Chondrocyte (in vitro differentiated cells): Measurements from ENCODE around the gene SCP2. TPM values are rescaled to one million over a fixed set of nuclear protein-coding genes. Genes with fewer than 3 reads are reported as not detected.

ENCODE experiments used
- DNase-seq: peaks from one replicate; pipeline ENCODE4 v3.0.0; 2021; ENCODE audit warnings: mixed read lengths, low spot score
- H3K27ac Mint-ChIP-seq: one replicate; pipeline ENCODE4 v1.8.0; 2021; ENCODE audit warnings: mild to moderate bottlenecking, moderate library complexity, mixed read lengths; ENCODE audit not compliant: unreplicated experiment
- H3K27me3 Mint-ChIP-seq: 2 replicates; pipeline ENCODE4 v1.8.0; 2021; ENCODE audit warnings: low read depth, mixed read lengths
- H3K36me3 Mint-ChIP-seq: 2 replicates; pipeline ENCODE4 v1.8.0; 2021; ENCODE audit warnings: low read depth, mixed read lengths
- H3K4me1 Mint-ChIP-seq: 2 replicates; pipeline ENCODE4 v1.8.0; 2021; ENCODE audit warnings: low read depth, mild to moderate bottlenecking, mixed read lengths
- H3K4me3 Mint-ChIP-seq: one replicate; pipeline ENCODE4 v1.8.0; 2021; ENCODE audit warnings: mild to moderate bottlenecking, moderate library complexity, mixed read lengths; ENCODE audit not compliant: unreplicated experiment
- H3K9me3 Mint-ChIP-seq: 2 replicates; pipeline ENCODE4 v1.8.0; 2021; ENCODE audit warnings: low read depth, mixed read lengths
- total RNA-seq: library from RNA; stranded (reverse); gene quantifications from 3 replicates; pipeline ENCODE4 v1.2.1, GENCODE V29; 2021
- TF ChIP-seq, protein P1 (sequence below): fragments of 200-600 bp; sonication (generic); IDR thresholded peaks from 2 replicates; pipeline ENCODE4 v1.5.0; 2021; ENCODE audit warnings: antibody characterized with exemption, mild to moderate bottlenecking, moderate library complexity

Gene SCP2
- total RNA-seq, 1 donor from 2014 or later, result 87.4 TPM

DNA sequence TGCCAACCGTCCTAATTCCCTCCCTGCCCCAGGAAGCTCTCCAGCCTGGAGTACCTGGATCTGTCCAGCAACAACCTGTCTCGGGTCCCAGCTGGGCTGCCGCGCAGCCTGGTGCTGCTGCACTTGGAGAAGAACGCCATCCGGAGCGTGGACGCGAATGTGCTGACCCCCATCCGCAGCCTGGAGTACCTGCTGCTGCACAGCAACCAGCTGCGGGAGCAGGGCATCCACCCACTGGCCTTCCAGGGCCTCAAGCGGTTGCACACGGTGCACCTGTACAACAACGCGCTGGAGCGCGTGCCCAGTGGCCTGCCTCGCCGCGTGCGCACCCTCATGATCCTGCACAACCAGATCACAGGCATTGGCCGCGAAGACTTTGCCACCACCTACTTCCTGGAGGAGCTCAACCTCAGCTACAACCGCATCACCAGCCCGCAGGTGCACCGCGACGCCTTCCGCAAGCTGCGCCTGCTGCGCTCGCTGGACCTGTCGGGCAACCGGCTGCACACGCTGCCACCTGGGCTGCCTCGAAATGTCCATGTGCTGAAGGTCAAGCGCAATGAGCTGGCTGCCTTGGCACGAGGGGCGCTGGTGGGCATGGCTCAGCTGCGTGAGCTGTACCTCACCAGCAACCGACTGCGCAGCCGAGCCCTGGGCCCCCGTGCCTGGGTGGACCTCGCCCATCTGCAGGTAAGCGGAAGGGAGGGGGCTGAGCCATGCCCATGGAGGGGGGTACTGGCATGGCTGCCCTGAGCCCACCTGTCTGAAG, 151.4 kb downstream of the SCP2 start:
- H3K4me1 Mint-ChIP-seq, result no peaks in the 10 kb centered on the region
- peak; percentile 87 for DNase-seq
- H3K36me3 Mint-ChIP-seq, result peaks cover 4% of the 10 kb centered on the region
- no peak overlapping the region for H3K4me3 Mint-ChIP-seq
- no peak overlapping the region for H3K27ac Mint-ChIP-seq
- TF ChIP-seq, protein P1, sequence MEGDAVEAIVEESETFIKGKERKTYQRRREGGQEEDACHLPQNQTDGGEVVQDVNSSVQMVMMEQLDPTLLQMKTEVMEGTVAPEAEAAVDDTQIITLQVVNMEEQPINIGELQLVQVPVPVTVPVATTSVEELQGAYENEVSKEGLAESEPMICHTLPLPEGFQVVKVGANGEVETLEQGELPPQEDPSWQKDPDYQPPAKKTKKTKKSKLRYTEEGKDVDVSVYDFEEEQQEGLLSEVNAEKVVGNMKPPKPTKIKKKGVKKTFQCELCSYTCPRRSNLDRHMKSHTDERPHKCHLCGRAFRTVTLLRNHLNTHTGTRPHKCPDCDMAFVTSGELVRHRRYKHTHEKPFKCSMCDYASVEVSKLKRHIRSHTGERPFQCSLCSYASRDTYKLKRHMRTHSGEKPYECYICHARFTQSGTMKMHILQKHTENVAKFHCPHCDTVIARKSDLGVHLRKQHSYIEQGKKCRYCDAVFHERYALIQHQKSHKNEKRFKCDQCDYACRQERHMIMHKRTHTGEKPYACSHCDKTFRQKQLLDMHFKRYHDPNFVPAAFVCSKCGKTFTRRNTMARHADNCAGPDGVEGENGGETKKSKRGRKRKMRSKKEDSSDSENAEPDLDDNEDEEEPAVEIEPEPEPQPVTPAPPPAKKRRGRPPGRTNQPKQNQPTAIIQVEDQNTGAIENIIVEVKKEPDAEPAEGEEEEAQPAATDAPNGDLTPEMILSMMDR, result no peak
- no peaks in the 10 kb centered on the region for H3K27me3 Mint-ChIP-seq
- no peaks in the 10 kb centered on the region for H3K9me3 Mint-ChIP-seq

DNA sequence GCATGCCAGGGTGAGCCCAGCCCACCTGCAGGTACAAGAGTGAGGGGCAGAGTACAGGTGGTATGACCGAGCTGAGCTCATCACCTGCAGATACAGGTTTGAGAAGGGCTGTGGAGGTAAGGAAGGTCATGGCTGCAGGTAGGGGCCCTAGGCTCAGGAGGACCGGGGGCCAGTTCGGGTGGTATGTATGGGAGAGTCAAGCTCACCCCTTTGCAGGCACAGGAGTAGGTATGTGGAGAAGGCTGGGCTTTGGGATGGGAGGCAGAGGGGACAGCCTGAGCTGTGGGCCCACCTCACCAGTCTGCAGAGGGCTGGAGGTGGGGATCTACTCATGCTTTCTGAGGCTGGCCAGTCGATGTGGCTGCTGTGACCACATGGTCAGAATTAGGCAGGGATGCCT, 152.2 kb downstream of the SCP2 start:
- no peaks in the 10 kb centered on the region for H3K27me3 Mint-ChIP-seq
- no peaks in the 10 kb centered on the region for H3K9me3 Mint-ChIP-seq
- TF ChIP-seq, protein P1, result no peak
- H3K4me1 Mint-ChIP-seq, result no peaks in the 10 kb centered on the region
- H3K36me3 Mint-ChIP-seq, result peaks cover 4% of the 10 kb centered on the region
- no peak overlapping the region for H3K4me3 Mint-ChIP-seq
- DNase-seq, result peak; percentile 65
- no peak overlapping the region for H3K27ac Mint-ChIP-seq

DNA sequence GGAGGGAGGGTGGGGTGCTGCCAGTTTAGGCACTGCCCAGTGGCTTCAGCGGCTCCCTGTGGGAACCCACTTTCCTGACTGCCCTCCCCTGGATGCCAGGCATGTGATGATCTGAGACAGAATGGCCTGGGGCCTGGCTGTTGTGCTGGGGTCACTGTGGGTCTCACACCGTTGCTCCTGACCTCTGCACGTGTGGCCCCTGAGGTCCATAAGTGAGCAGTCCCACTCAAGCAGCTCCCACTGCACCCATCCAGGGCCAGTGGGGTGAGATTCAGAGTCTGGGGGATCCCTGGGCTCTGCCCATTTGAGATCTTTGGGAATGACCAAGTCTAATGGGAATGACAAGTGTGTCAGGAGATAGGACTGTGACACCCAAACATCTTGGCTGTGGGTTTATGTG, 153.0 kb downstream of the SCP2 start:
- H3K36me3 Mint-ChIP-seq, result peaks cover 8% of the 10 kb centered on the region
- H3K4me1 Mint-ChIP-seq, result no peaks in the 10 kb centered on the region
- DNase-seq, result peak; percentile 25
- H3K27me3 Mint-ChIP-seq, result no peaks in the 10 kb centered on the region
- H3K27ac Mint-ChIP-seq, result no peak overlapping the region
- H3K9me3 Mint-ChIP-seq, result no peaks in the 10 kb centered on the region
- TF ChIP-seq, protein P1, result no peak
- no peak overlapping the region for H3K4me3 Mint-ChIP-seq

DNA sequence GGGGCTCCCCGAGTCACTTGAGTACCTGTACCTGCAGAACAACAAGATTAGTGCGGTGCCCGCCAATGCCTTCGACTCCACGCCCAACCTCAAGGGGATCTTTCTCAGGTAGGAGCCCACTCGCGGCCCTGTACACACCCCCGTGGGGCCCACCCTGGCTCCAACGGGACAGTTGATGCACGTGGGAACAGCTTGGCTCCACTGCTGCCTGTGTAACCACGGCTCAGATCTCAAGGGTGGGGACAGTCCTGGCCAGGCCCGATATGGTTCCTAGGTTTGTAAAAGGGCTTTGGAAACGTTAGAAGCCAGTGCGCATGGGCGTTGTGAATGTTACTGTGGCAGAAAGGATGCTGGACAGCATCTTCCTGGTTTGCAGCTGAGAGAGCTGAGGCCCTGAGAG, 153.7 kb downstream of the SCP2 start:
- no peaks in the 10 kb centered on the region for H3K4me1 Mint-ChIP-seq
- H3K36me3 Mint-ChIP-seq, result peaks cover 7% of the 10 kb centered on the region
- no peak overlapping the region for H3K27ac Mint-ChIP-seq
- H3K4me3 Mint-ChIP-seq, result no peak overlapping the region
- no peaks in the 10 kb centered on the region for H3K27me3 Mint-ChIP-seq
- TF ChIP-seq, protein P1, result no peak
- DNase-seq, result peak; percentile 85
- no peaks in the 10 kb centered on the region for H3K9me3 Mint-ChIP-seq

DNA sequence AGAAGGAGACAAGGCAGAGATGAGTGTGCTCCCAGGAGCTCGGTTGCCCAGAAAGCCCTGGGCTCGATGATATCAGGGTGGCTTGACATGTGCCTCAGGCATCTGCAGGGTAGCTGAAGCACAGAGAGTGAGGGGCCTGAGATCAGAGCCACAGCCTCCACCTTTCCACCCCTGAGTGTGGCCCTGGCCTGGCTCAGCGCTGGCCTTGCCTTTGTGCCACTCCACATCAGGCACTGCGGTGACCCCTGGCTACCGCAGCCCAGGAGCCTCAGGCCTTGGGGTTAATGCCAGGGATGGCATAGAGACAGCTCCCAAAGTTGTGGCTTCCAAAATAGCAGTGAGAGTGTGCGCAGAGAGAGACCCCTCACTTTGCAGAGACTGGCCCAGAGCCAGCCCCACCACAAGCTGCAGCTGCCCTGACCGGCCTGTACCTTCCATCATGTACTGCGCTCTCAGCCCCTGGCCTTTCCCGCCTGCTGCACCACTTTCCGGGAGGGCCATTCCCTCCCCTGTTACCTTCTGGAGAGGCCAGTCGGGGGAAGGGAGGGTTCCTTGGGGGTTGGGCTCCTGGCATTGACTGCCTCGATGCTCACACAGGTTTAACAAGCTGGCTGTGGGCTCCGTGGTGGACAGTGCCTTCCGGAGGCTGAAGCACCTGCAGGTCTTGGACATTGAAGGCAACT, 154.4 kb downstream of the SCP2 start:
- no peaks in the 10 kb centered on the region for H3K27me3 Mint-ChIP-seq
- H3K36me3 Mint-ChIP-seq, result peaks cover 7% of the 10 kb centered on the region
- TF ChIP-seq, protein P1, result no peak
- no peaks in the 10 kb centered on the region for H3K9me3 Mint-ChIP-seq
- peaks cover 2% of the 10 kb centered on the region for H3K4me1 Mint-ChIP-seq
- no peak overlapping the region for H3K4me3 Mint-ChIP-seq
- no peak overlapping the region for H3K27ac Mint-ChIP-seq
- peak; percentile 67 for DNase-seq
